H1 (cell line): ENCODE measurements around the gene SPATS2L. TPM values are rescaled to one million over a fixed set of nuclear protein-coding genes. Genes with fewer than 3 reads are reported as not detected.

ENCODE experiments used
- CTCF ChIA-PET: fragments of 300-600 bp; sonication (Branson Sonifier 250); formaldehyde crosslinking; loops from one replicate; lab custom pipeline; 2021; ENCODE audit not compliant: partially characterized antibody; lab: Charles Lee
- POLR2A ChIA-PET: fragments of 300-600 bp; sonication (Branson Sonifier 250); formaldehyde crosslinking; loops from one replicate; lab custom pipeline; 2021; ENCODE audit warnings: inconsistent platforms; ENCODE audit not compliant: partially characterized antibody; lab: Charles Lee
- DNase-seq, 2 experiments: peaks; one replicate each; pipeline versions ENCODE4 v3.0.0 to v3.0.0-alpha.2; 2010 to 2022; ENCODE audit warnings: low spot score in 2 of 2, low read depth in 1 of 2, mixed read lengths in 1 of 2
- FAIRE-seq: peaks from 2 replicates; lab custom pipeline; 2011; peaks lifted over from hg19 to GRCh38; lab: Jason Lieb, UNC
- H2AFZ ChIP-seq: 2 replicates; pipeline ENCODE4 v1.8.1; 2012; ENCODE audit warnings: low read length, inconsistent platforms
- H2AK5ac ChIP-seq: 2 replicates; pipeline ENCODE4 v1.6.1; 2013; ENCODE audit warnings: low read depth, low read length
- H2BK120ac ChIP-seq: replicated peaks from 2 replicates; pipeline ENCODE3; 2013; ENCODE audit warnings: low read depth, low read length, inconsistent platforms
- H2BK12ac ChIP-seq: 2 replicates; pipeline ENCODE4 v1.6.1; 2013; ENCODE audit warnings: low read depth, low read length
- H2BK15ac ChIP-seq: 2 replicates; pipeline ENCODE4 v1.6.1; 2013; ENCODE audit warnings: low read length
- H2BK20ac ChIP-seq: 2 replicates; pipeline ENCODE4 v1.6.1; 2013; ENCODE audit warnings: low read length
- H2BK5ac ChIP-seq: 2 replicates; pipeline ENCODE4 v1.6.1; 2013; ENCODE audit warnings: low read depth, low read length
- H3K14ac ChIP-seq: 2 replicates; pipeline ENCODE4 v1.6.1; 2013; ENCODE audit warnings: inconsistent platforms; ENCODE audit not compliant: insufficient read length
- H3K18ac ChIP-seq: 2 replicates; pipeline ENCODE4 v1.6.1; 2013; ENCODE audit warnings: low read length; ENCODE audit errors: extremely low read depth
- H3K23ac ChIP-seq: 2 replicates; pipeline ENCODE4 v1.6.1; 2013; ENCODE audit warnings: inconsistent platforms; ENCODE audit not compliant: insufficient read length
- H3K23me2 ChIP-seq: 2 replicates; pipeline ENCODE4 v1.6.1; 2013; ENCODE audit warnings: low read depth, low read length
- H3K27ac ChIP-seq: 2 replicates; pipeline ENCODE4 v1.6.1; 2011; ENCODE audit warnings: low read depth, low read length, inconsistent platforms
- H3K27me3 ChIP-seq, 4 experiments: replicated peaks in 1 of 4; 1 replicate in 1 of 4; 2 replicates in 3 of 4; pipeline versions ENCODE4 v1.6.1 to v1.8.1; 2011 to 2013; ENCODE audit warnings: low read length in 3 of 4, mild to moderate bottlenecking in 3 of 4, inconsistent platforms in 2 of 4, mixed read lengths in 2 of 4, moderate library complexity in 1 of 4; ENCODE audit not compliant: control insufficient read depth in 3 of 4, insufficient read depth in 3 of 4; ENCODE audit errors: extremely low read depth in 1 of 4
- H3K36me3 ChIP-seq, 4 experiments: 2 replicates each; pipeline versions ENCODE4 v1.6.1 to v1.8.1; 2011 to 2013; ENCODE audit warnings: mild to moderate bottlenecking in 4 of 4, low read length in 3 of 4, moderate library complexity in 2 of 4, control low read depth in 1 of 4, inconsistent platforms in 1 of 4; ENCODE audit not compliant: insufficient read depth in 4 of 4, control insufficient read depth in 2 of 4
- H3K4ac ChIP-seq: replicated peaks from 2 replicates; pipeline ENCODE3; 2013; ENCODE audit warnings: low read length, low read depth, mixed read lengths, inconsistent platforms; ENCODE audit not compliant: insufficient read length
- H3K4me1 ChIP-seq, 4 experiments: replicated peaks in 1 of 4; 1 replicate in 1 of 4; 2 replicates in 3 of 4; pipeline versions ENCODE4 v1.6.1 to v1.8.1; 2011 to 2013; ENCODE audit warnings: low read length in 3 of 4, inconsistent platforms in 2 of 4, mixed read lengths in 1 of 4; ENCODE audit not compliant: insufficient read depth in 4 of 4, control insufficient read depth in 3 of 4
- H3K4me2 ChIP-seq, 2 experiments: 2 replicates each; pipeline versions ENCODE4 v1.6.1 to v1.8.1; 2011 to 2013; ENCODE audit warnings: low read depth in 2 of 2, low read length in 2 of 2, control low read depth in 1 of 2, inconsistent platforms in 1 of 2, mild to moderate bottlenecking in 1 of 2; ENCODE audit not compliant: insufficient read depth in 1 of 2
- H3K4me3 ChIP-seq, 4 experiments: fragments of 200-600, 300-600 bp in 1 of 4; sonication (generic), shearing (Covaris generic), sonication (Bioruptor Twin) in 1 of 4; 2 replicates each; pipeline versions ENCODE4 v1.5.1 to v1.8.1; 2011 to 2016; ENCODE audit warnings: low read length in 4 of 4, low read depth in 3 of 4, control low read depth in 2 of 4, inconsistent platforms in 2 of 4, mild to moderate bottlenecking in 2 of 4, mixed read lengths in 1 of 4, moderate library complexity in 1 of 4; ENCODE audit not compliant: insufficient read depth in 2 of 4; ENCODE audit errors: extremely low read depth in 1 of 4
- H3K56ac ChIP-seq: replicated peaks from 2 replicates; pipeline ENCODE3; 2013; ENCODE audit warnings: low read depth, mild to moderate bottlenecking, mixed read lengths, low read length, inconsistent platforms; ENCODE audit not compliant: insufficient read length
- H3K79me1 ChIP-seq: 2 replicates; pipeline ENCODE4 v1.6.1; 2013; ENCODE audit warnings: low read depth, low read length, control low read depth
- H3K79me2 ChIP-seq, 2 experiments: 2 replicates each; pipeline versions ENCODE4 v1.6.1 to v1.8.1; 2012 to 2013; ENCODE audit warnings: low read length in 2 of 2, mild to moderate bottlenecking in 2 of 2, inconsistent platforms in 1 of 2; ENCODE audit not compliant: insufficient read depth in 2 of 2, control insufficient read depth in 1 of 2
- H3K9ac ChIP-seq, 4 experiments: replicated peaks in 1 of 4; 1 replicate in 1 of 4; 2 replicates in 3 of 4; pipeline versions ENCODE4 v1.6.1 to v1.8.1; 2011 to 2013; ENCODE audit warnings: low read depth in 3 of 4, low read length in 3 of 4, control low read depth in 2 of 4, mild to moderate bottlenecking in 2 of 4, moderate library complexity in 2 of 4, inconsistent platforms in 1 of 4; ENCODE audit errors: extremely low read depth in 1 of 4
- H3K9me3 ChIP-seq, 2 experiments: 2 replicates each; pipeline versions ENCODE4 v1.6.1 to v1.8.1; 2012 to 2013; ENCODE audit warnings: mild to moderate bottlenecking in 2 of 2, moderate library complexity in 2 of 2, control low read depth in 1 of 2, inconsistent platforms in 1 of 2, low read depth in 1 of 2, low read length in 1 of 2, mixed read lengths in 1 of 2; ENCODE audit not compliant: insufficient read depth in 2 of 2
- H4K20me1 ChIP-seq, 2 experiments: replicated peaks in 1 of 2; 2 replicates each; pipeline versions ENCODE3 to v1.8.1; 2011 to 2013; ENCODE audit warnings: inconsistent platforms in 2 of 2, low read length in 2 of 2, mild to moderate bottlenecking in 1 of 2; ENCODE audit not compliant: insufficient read depth in 2 of 2, control insufficient read depth in 1 of 2
- H4K5ac ChIP-seq: 2 replicates; pipeline ENCODE4 v1.6.1; 2013; ENCODE audit warnings: low read length, low read depth, mixed read lengths, inconsistent platforms; ENCODE audit not compliant: insufficient read length
- H4K8ac ChIP-seq: 2 replicates; pipeline ENCODE4 v1.8.0; 2013; ENCODE audit warnings: mild to moderate bottlenecking, moderate library complexity, low read length, inconsistent platforms; ENCODE audit not compliant: insufficient read depth; ENCODE audit errors: extremely low read depth
- H4K91ac ChIP-seq: replicated peaks from 2 replicates; pipeline ENCODE3; 2013; ENCODE audit warnings: low read length, mixed read lengths, inconsistent platforms; ENCODE audit not compliant: insufficient read length
- ASH2L ChIP-seq: fragments of 200-600, 300-600 bp; sonication (generic); IDR thresholded peaks from one replicate; pipeline ENCODE4 v1.7.1; 2017; ENCODE audit warnings: low read length
- CBX5 ChIP-seq: fragments of 300-800, 300-1000 bp; sonication (generic); IDR thresholded peaks from 2 replicates; pipeline ENCODE4 v1.7.1; 2016; ENCODE audit warnings: antibody characterized with exemption, low read length, low read depth
- POLR2A ChIP-seq, 2 experiments: IDR thresholded peaks; 1 replicate in 1 of 2; 2 replicates in 1 of 2; pipeline ENCODE4 v1.6.1; 2011; ENCODE audit warnings: low read depth in 2 of 2, low read length in 2 of 2, mild to moderate bottlenecking in 2 of 2; ENCODE audit errors: control extremely low read depth in 1 of 2
- RBBP5 ChIP-seq: IDR thresholded peaks from 2 replicates; pipeline ENCODE4 v1.7.1; 2012; ENCODE audit warnings: low read depth, mild to moderate bottlenecking, inconsistent platforms, low read length, moderate library complexity, borderline replicate concordance
- ZNF274 ChIP-seq: IDR thresholded peaks from 2 replicates; pipeline ENCODE4 v1.7.0; 2012; ENCODE audit warnings: low read length, borderline replicate concordance; ENCODE audit errors: extremely low read depth
- polyA plus RNA-seq, 7 experiments: library from polyadenylated mRNA; depleted of rRNA in 3 of 7; stranded (reverse) in 5 of 7; unstranded in 2 of 7; fragments of >200 nt in 5 of 7; fragments of 200-250 nt in 2 of 7; gene quantifications; 1 replicate in 5 of 7; 2 replicates in 1 of 7; 4 replicates in 1 of 7; pipeline versions ENCODE4 v1.2.1 to v1.2.3, GENCODE V29; 2011 to 2013; ENCODE audit warnings: missing spikeins in 2 of 7, mixed read lengths in 2 of 7
- total RNA-seq: library from RNA; stranded (reverse); fragmentation: NEBNext Ultra II Directional; extraction: Animal tissue kit (Norgen Biotek cat#: 25700); gene quantifications from 2 replicates; pipeline ENCODE4 v1.2.1, GENCODE V29; 2021
- TF ChIP-seq, protein P1 (sequence below): IDR thresholded peaks from 2 replicates; pipeline ENCODE4 v1.6.1; 2012; ENCODE audit warnings: inconsistent platforms

Gene SPATS2L
- total and polyA plus RNA-seq, 2 of the 8 experiments (the other 6 are each of a cell fraction or from before 2014, with no cell fraction given), result 67.3 to 189 TPM

DNA sequence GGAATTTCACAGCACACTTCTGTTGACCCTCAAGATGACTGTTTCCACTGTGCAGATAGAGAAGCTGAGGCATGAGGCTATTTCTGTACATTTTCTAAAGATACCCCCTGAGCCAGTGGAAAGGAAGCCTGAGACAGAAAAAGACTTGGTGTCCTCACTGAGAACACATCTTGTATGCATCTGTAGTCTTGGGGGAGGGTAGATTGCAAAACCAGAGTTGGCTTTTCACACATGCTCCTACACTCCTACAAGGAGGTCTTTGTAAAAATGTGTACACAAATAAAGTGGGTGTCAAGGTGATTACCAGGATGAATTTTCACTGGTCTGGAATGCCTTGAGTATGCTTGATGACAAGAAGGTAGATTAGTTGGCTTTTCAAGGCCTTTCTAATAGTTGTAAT, 105.3 kb downstream of the SPATS2L start:
- ChIA-PET CTCF (interaction anchor here (0.9 kb wide), 1 partner anchor 11 kb away, joined by 4 read pairs; no protein-coding TSS in a partner anchor), POLR2A (no interaction called here)
- H2BK20ac ChIP-seq, result no peak overlapping the region

More for the DNA sequence above, 105.3 kb downstream of the SPATS2L start:
- Histone ChIP-seq H3K79me2 (peaks cover 0 to 24% of the 10 kb centered on the region in 2 experiments; a peak in 2 of 4 replicates), H3K56ac (no peak overlapping the region), H2BK15ac (no peak overlapping the region), H3K23ac (no peak overlapping the region), H4K20me1 (no peaks in the 10 kb centered on the region), H3K36me3 (peaks cover 0 to 17% (median 6%) of the 10 kb centered on the region in 4 experiments; a peak in 3 of 8 replicates), H3K27ac (no peak overlapping the region), H2BK12ac (no peak overlapping the region), H2AK5ac (no peak overlapping the region), H3K4me1 (peaks cover 0 to 7% (median 4%) of the 10 kb centered on the region in 4 experiments; a peak in 4 of 7 replicates), H3K4me3 (no peak overlapping the region), H4K5ac (no peak overlapping the region), H4K8ac (no peak overlapping the region), H2BK120ac (no peak overlapping the region), H3K18ac (no peak overlapping the region), H3K27me3 (no peaks in the 10 kb centered on the region), H3K14ac (no peak overlapping the region), H2BK5ac (no peak overlapping the region), H3K9me3 (no peaks in the 10 kb centered on the region), H2AFZ (no peak overlapping the region), H3K79me1 (peaks cover 2% of the 10 kb centered on the region; the same call in 1 of the 2 replicates), H3K4me2 (no peak overlapping the region), H3K4ac (no peak overlapping the region), H3K9ac (no peak overlapping the region), H4K91ac (no peak overlapping the region), H3K23me2 (no peaks in the 10 kb centered on the region)
- FAIRE-seq (no peak), DNase-seq (no peak)
- TF ChIP-seq POLR2A (IDR thresholded peaks at IDR 0.05; ENCODE audit: control extremely low read depth in 1 of 2, low read depth in 2 of 2, low read length in 2 of 2) (no peak), RBBP5 (no peak), CBX5 (no peak), ZNF274 (no peak), ASH2L (no peak)
- TF ChIP-seq, protein P1, sequence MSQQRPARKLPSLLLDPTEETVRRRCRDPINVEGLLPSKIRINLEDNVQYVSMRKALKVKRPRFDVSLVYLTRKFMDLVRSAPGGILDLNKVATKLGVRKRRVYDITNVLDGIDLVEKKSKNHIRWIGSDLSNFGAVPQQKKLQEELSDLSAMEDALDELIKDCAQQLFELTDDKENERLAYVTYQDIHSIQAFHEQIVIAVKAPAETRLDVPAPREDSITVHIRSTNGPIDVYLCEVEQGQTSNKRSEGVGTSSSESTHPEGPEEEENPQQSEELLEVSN, result no peak
